Upper lobe of right lung (tissue), 1 donor: Measurements from ENCODE around the gene R3HDM4. TPM values are rescaled to one million over a fixed set of nuclear protein-coding genes. Genes with fewer than 3 reads are reported as not detected.
A peak's percentile ranks its signal among the peaks of the same experiment; 100 is the strongest.

Experiments
- ATAC-seq: fragments of 200-7000 bp; cut with Tn5 transposase; one replicate; pipeline ENCODE4 v1.9.1; 2020; ENCODE audit warnings: mild to moderate bottlenecking, moderate library complexity
- DNase-seq: peaks from one replicate; pipeline ENCODE4 v3.0.0-alpha.2; 2020
- H3K27ac ChIP-seq: fragments of 200-600 bp; one replicate; pipeline ENCODE4 v1.8.0; 2022
- H3K27me3 ChIP-seq: fragments of 200-600 bp; one replicate; pipeline ENCODE4 v1.8.0; 2022; ENCODE audit warnings: mild to moderate bottlenecking
- H3K36me3 ChIP-seq: fragments of 200-600 bp; one replicate; pipeline ENCODE4 v1.8.0; 2022
- H3K4me1 ChIP-seq: fragments of 200-600 bp; one replicate; pipeline ENCODE4 v1.8.0; 2022
- H3K4me3 ChIP-seq: fragments of 200-600 bp; one replicate; pipeline ENCODE4 v1.8.0; 2022; ENCODE audit warnings: mild to moderate bottlenecking
- H3K9me3 ChIP-seq: fragments of 200-600 bp; one replicate; pipeline ENCODE4 v1.8.0; 2022
- CTCF ChIP-seq: fragments of 200-600 bp; IDR thresholded peaks from one replicate; pipeline ENCODE4 v1.8.0; 2022; ENCODE audit warnings: antibody characterized with exemption
- intact Hi-C: fragments of 100-400 bp; cut with DNase I; formaldehyde crosslinking; loops from one replicate; pipeline ENCODE4 v1.11.0; 2022
- total RNA-seq: library from RNA; stranded (reverse); fragmentation: NEBNext Ultra II Directional; extraction: Animal tissue kit (Norgen Biotek cat#: 25700); gene quantifications from one replicate; pipeline ENCODE4 v1.2.1, GENCODE V29; 2021
- donor health status: DM: no; HTN: yes; CAD: no; lungs with severe emphysema.

Gene R3HDM4
- total RNA-seq, 1 donor from 2014 or later = 50.7 TPM

DNA sequence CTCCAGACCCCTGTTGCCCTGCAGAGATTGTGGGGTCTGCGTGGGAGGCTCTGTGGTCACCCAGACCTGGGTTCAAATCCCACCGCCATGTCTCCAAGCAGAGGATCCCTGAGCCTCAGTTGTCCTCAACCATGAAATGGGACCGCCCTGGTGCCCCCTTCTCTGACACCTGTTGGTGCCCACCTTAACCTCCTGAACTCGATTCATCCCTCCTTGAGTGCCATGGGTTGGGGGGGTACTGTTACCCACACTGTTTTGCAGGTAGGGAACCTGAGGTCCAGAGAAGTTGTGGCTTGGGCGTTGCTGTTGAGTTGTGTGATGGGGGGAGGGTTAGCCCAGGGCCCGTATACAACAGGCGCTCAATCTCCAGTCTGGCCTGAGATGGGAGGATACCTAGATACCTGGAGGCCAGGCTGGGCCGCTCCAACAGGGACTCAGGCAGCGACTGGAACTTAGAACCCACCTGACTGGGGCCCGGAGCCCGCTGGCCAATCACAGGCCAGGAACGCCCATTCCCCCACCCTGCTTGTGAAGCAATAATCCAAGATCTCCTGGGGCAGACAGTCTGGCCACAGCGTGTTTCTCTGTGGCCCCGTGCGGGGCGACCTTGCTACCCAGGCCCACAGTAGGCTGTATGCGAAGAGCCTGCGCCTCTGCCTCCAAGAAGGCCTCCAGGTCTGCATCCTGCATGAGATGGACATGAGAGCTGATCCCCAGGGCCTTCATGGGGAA is 15.6 kb upstream of the R3HDM4 start:
- intact Hi-C loops = no loop called here

GRCh38 chr19:927780-928401 is 14.9 kb upstream of the R3HDM4 start:
- ATAC-seq (no peak), DNase-seq (no peak)
- Histone ChIP-seq H3K4me3 (peak overlapping the region; percentile 91), H3K36me3 (peaks cover 8% of the 10 kb centered on the region), H3K27ac (peak overlapping the region; percentile 77), H3K9me3 (no peaks in the 10 kb centered on the region), H3K27me3 (no peaks in the 10 kb centered on the region), H3K4me1 (peaks cover 14% of the 10 kb centered on the region)
- TF ChIP-seq CTCF = no peak
- intact Hi-C loops = no loop called here

More for the DNA sequence above, 15.6 kb upstream of the R3HDM4 start:
- Histone ChIP-seq H3K4me1 (peaks cover 22% of the 10 kb centered on the region), H3K27ac (no peak overlapping the region), H3K36me3 (peaks cover 8% of the 10 kb centered on the region), H3K27me3 (no peaks in the 10 kb centered on the region), H3K9me3 (no peaks in the 10 kb centered on the region), H3K4me3 (no peak overlapping the region)
- DNase-seq (peak; percentile 82), ATAC-seq (peak; percentile 43)
- TF ChIP-seq CTCF = no peak

- ATAC-seq (no peak), DNase-seq (peak; percentile 78)
- no peak for TF ChIP-seq CTCF
- H3K27ac ChIP-seq = peak overlapping the region; percentile 77
- peak overlapping the region; percentile 91 for H3K4me3 ChIP-seq
- intact Hi-C loops = no loop called here
- no peaks in the 10 kb centered on the region for H3K27me3 ChIP-seq
- H3K9me3 ChIP-seq = no peaks in the 10 kb centered on the region
- peaks cover 9% of the 10 kb centered on the region for H3K4me1 ChIP-seq
- peaks cover 8% of the 10 kb centered on the region for H3K36me3 ChIP-seq
These were observed 14.3 kb upstream of the R3HDM4 start for GRCh38 chr19:927351-927779.

- Histone ChIP-seq H3K36me3 (peaks cover 8% of the 10 kb centered on the region), H3K27me3 (no peaks in the 10 kb centered on the region), H3K4me3 (peak overlapping the region; percentile 91), H3K4me1 (peaks cover 8% of the 10 kb centered on the region), H3K9me3 (no peaks in the 10 kb centered on the region), H3K27ac (peak overlapping the region; percentile 77)
- intact Hi-C loops = no loop called here
- DNase-seq (peak; percentile 93), ATAC-seq (peak; percentile 48)
- TF ChIP-seq CTCF = no peak
These were observed 13.8 kb upstream of the R3HDM4 start for GRCh38 chr19:926589-927350.

DNA sequence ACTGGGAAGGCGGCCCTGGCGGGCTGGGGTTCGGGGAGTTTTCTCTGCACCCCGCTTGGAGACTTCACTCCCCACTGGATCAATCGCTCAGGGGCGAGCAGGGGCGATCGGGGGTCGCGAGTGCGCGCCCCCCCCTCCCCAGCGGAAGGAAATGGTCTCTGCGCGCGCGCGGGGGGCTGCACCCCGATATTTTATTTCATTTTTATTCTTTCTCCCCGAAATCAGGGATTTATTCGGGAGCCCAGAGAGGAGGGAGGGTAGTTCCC is 13.2 kb upstream of the R3HDM4 start:
- DNase-seq = peak; percentile 65
- H3K27ac ChIP-seq = peak overlapping the region; percentile 77

More for the DNA sequence above, 13.2 kb upstream of the R3HDM4 start:
- Histone ChIP-seq H3K4me1 (peaks cover 8% of the 10 kb centered on the region), H3K9me3 (no peaks in the 10 kb centered on the region), H3K4me3 (peak overlapping the region; percentile 91), H3K27me3 (peaks cover 1% of the 10 kb centered on the region), H3K36me3 (peaks cover 8% of the 10 kb centered on the region)
- intact Hi-C loops = no loop called here
- no peak for ATAC-seq
- no peak for TF ChIP-seq CTCF
